ENCODE data around the gene GCNT2.
"Not testable (repeated sequence)": the region's sequence is repeated elsewhere in the genome, so short reads cannot be mapped to it uniquely, and the experiment has no call there.

Gene GCNT2

DNA sequence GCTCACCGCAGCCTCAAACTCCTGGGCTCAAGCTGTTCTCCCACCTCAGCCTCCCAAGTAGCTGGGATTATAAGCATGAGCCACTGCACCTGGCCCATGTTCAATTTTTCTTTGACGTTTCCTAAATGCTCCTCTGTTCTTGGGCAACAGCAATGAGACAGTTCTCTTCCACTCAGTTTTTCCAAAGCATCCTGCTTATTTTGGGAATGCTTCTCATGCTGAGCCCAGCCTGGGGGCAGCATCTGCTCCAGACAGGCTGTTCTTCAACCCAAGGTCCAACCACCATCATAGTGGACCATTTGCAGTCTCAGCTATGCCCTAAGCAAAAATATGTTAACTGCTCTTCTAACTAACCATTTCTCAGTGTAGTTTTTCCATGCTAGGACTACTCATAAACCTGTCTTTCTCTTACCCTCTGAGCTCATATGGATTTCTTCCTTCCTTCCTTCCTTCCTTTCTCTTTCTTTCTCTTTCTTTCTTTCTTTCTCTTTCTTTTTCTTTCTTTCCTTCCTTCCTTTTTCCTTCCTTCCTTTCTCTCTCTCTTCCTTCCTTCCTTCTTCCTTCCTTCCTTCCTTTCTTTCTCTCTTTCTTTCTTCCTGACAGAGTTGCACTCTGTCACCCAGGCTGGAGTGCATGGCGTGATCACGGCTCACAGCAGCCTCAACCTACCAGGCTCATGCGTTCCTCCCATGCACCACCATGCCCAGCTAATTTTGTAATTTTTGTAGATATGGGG, 48.4 kb downstream of the GCNT2 start:
- no peaks in the 10 kb centered on the region for H3K27me3 ChIP-seq (ENCODE audit: insufficient read depth, low read depth, severe bottlenecking)
- no peaks in the 10 kb centered on the region for H3K9me3 ChIP-seq (ENCODE audit: severe bottlenecking)
- TF ChIP-seq, protein P1, sequence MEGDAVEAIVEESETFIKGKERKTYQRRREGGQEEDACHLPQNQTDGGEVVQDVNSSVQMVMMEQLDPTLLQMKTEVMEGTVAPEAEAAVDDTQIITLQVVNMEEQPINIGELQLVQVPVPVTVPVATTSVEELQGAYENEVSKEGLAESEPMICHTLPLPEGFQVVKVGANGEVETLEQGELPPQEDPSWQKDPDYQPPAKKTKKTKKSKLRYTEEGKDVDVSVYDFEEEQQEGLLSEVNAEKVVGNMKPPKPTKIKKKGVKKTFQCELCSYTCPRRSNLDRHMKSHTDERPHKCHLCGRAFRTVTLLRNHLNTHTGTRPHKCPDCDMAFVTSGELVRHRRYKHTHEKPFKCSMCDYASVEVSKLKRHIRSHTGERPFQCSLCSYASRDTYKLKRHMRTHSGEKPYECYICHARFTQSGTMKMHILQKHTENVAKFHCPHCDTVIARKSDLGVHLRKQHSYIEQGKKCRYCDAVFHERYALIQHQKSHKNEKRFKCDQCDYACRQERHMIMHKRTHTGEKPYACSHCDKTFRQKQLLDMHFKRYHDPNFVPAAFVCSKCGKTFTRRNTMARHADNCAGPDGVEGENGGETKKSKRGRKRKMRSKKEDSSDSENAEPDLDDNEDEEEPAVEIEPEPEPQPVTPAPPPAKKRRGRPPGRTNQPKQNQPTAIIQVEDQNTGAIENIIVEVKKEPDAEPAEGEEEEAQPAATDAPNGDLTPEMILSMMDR (IDR thresholded peaks at IDR 0.05; ENCODE audit: low read depth, low read length): no peak
- H3K27ac ChIP-seq: no peak overlapping the region
- H3K4me3 ChIP-seq (ENCODE audit: low read depth, low read length): no peak overlapping the region
- no peaks in the 10 kb centered on the region for H3K36me3 ChIP-seq
- no peak for DNase-seq

DNA sequence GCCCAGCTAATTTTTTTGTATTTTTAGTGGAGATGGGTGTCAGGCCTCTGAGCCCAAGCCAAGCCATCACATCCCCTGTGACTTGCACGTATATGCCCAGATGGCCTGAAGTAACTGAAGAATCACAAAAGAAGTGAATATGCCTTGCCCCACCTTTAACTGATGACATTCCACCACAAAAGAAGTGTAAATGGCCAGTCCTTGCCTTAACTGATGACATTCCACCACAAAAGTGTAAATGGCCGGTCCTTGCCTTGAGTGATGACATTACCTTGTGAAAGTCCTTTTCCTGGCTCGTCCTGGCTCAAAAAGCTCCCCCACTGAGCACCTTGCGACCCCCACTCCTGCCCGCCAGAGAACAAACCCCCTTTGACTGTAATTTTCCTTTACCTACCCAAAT, 54.4 kb downstream of the GCNT2 start:
- H3K27ac ChIP-seq; DNase-seq; H3K36me3 ChIP-seq; H3K4me3 ChIP-seq (ENCODE audit: low read depth, low read length); H3K9me3 ChIP-seq (ENCODE audit: severe bottlenecking); H3K27me3 ChIP-seq (ENCODE audit: insufficient read depth, low read depth, severe bottlenecking): not testable (repeated sequence)

DNA sequence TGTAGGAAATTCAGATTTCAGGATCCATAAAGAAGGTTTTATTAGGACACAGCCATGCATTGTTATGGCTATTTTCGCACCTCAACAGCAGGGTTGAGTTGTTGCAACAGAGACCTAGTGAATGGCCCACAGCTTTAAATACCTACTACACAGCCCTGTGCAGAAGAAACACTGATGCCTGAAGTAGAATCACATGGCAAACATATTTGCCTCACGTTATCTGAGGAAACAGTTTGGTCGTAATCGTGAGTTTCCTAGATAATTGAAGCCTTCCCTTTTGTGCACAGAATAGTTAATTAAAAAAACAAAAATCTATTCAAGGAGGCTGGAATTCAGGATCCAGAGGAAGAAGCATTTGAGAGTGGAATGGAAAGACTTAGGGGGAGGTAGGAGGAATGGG, 55.1 kb downstream of the GCNT2 start:
- no peaks in the 10 kb centered on the region for H3K36me3 ChIP-seq
- H3K9me3 ChIP-seq (ENCODE audit: severe bottlenecking): no peaks in the 10 kb centered on the region
- H3K27ac ChIP-seq: no peak overlapping the region
- TF ChIP-seq, protein P1 (IDR thresholded peaks at IDR 0.05; ENCODE audit: low read depth, low read length): no peak
- DNase-seq: no peak
- H3K4me3 ChIP-seq (ENCODE audit: low read depth, low read length): no peak overlapping the region
- H3K27me3 ChIP-seq (ENCODE audit: insufficient read depth, low read depth, severe bottlenecking): no peaks in the 10 kb centered on the region

DNA sequence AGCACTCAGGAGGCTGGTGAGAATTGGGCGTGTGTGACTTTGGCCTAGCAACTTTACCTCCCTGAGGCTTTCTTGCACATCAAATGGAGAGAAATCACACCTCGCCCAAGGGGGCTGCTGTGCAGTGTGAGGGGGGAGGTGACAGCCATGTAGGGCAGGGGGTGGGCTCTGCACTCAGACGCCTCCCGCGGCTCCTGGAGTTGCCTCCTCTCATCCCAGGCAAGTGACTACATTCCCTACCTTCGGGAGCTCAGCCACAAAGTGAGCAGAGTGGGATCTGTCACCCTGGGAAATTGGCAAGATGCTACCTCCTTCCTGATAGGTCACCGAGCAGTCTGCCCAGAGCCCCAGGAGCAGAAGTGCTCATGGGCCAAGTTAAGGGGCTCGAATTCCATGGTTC, 56.0 kb downstream of the GCNT2 start:
- TF ChIP-seq, protein P1 (IDR thresholded peaks at IDR 0.05; ENCODE audit: low read depth, low read length): no peak
- Histone ChIP-seq H3K36me3 (no peaks in the 10 kb centered on the region), H3K9me3 (ENCODE audit: severe bottlenecking) (no peaks in the 10 kb centered on the region), H3K4me3 (ENCODE audit: low read depth, low read length) (no peak overlapping the region), H3K27me3 (ENCODE audit: insufficient read depth, low read depth, severe bottlenecking) (no peaks in the 10 kb centered on the region), H3K27ac (no peak overlapping the region)
- DNase-seq: no peak

DNA sequence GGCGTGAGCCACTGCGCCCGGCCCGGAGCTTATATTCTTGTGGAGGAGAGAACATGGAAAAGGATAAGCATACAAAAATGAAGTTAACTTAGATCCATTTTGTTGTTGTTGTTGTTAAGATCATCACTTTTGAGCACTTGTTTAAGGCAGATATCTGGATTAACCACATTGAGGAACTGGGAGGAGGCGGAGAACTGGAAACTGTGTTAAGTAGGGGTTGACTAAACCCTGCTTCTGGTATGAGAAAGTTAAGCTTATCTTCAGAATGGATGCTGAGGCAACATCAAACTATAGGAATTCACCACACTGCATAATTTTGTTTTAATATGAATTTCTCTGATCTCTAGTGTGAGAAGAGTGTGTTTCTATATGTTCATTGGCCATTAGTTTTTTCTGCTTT, 57.6 kb downstream of the GCNT2 start:
- TF ChIP-seq, protein P1 (IDR thresholded peaks at IDR 0.05; ENCODE audit: low read depth, low read length): no peak

DNA sequence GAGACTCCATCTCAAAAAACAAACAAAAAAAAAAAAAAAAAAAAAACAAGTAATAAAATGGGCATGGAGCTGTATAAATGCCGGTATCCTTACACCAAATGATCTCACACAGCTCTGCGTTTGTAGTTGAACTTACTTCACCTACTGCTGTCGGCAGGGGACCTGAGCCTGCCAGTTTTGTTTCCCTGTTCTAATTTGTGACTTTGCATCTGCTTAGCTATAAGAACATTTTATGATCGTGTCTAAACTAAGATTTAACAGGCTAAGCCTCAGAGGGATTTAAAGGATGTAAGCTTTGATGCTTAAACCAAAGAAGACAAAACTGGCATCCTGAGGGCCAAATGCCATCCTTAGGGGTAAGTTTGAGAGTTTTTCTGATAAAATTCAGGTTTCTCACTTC, 58.7 kb downstream of the GCNT2 start:
- TF ChIP-seq, protein P1 (IDR thresholded peaks at IDR 0.05; ENCODE audit: low read depth, low read length): no peak
- peak overlapping the region; percentile 7; the same call in 1 of the 2 replicates for H3K4me3 ChIP-seq (ENCODE audit: low read depth, low read length)
- no peaks in the 10 kb centered on the region for H3K36me3 ChIP-seq
- no peaks in the 10 kb centered on the region for H3K9me3 ChIP-seq (ENCODE audit: severe bottlenecking)
- peak overlapping the region; percentile 57 for H3K27ac ChIP-seq
- no peaks in the 10 kb centered on the region for H3K27me3 ChIP-seq (ENCODE audit: insufficient read depth, low read depth, severe bottlenecking)
- DNase-seq: peak; percentile 33

More for the DNA sequence above, 57.6 kb downstream of the GCNT2 start:
- H3K4me3 ChIP-seq (ENCODE audit: low read depth, low read length): no peak overlapping the region
- no peak overlapping the region for H3K27ac ChIP-seq
- no peak for DNase-seq
- H3K36me3 ChIP-seq: no peaks in the 10 kb centered on the region
- no peaks in the 10 kb centered on the region for H3K9me3 ChIP-seq (ENCODE audit: severe bottlenecking)
- H3K27me3 ChIP-seq (ENCODE audit: insufficient read depth, low read depth, severe bottlenecking): no peaks in the 10 kb centered on the region

Measured in WERI-Rb-1 (cell line).